Measurements from ENCODE around the gene ARHGAP24.

DNA sequence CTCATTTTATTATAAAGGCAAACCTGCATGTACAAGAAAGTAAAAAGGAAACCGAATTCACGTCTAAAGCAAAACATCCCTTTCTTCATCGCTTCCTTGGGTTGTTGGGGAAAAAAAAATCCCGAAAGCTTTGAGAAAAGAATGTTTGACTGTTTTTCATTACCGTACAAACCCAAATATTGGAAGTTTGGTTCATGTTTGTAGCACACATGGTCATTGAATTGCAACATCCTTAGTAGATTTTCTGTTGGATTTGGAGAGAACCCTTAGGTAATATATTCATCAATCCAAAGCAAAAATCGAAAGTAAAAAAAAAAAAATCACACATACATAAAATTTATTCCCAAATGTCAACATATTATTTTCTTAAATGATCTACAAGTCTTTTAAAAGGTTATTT, 464.6 kb downstream of the ARHGAP24 start:
- TF ChIP-seq, protein P1, sequence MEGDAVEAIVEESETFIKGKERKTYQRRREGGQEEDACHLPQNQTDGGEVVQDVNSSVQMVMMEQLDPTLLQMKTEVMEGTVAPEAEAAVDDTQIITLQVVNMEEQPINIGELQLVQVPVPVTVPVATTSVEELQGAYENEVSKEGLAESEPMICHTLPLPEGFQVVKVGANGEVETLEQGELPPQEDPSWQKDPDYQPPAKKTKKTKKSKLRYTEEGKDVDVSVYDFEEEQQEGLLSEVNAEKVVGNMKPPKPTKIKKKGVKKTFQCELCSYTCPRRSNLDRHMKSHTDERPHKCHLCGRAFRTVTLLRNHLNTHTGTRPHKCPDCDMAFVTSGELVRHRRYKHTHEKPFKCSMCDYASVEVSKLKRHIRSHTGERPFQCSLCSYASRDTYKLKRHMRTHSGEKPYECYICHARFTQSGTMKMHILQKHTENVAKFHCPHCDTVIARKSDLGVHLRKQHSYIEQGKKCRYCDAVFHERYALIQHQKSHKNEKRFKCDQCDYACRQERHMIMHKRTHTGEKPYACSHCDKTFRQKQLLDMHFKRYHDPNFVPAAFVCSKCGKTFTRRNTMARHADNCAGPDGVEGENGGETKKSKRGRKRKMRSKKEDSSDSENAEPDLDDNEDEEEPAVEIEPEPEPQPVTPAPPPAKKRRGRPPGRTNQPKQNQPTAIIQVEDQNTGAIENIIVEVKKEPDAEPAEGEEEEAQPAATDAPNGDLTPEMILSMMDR (IDR thresholded peaks at IDR 0.05) = no peak
- TF ChIP-seq POLR2A (IDR thresholded peaks at IDR 0.05) (no peak), EP300 (IDR thresholded peaks at IDR 0.05) (no peak)
